Brain microvascular endothelial cell (primary cell): Measurements from ENCODE around the gene MYO15A.

Experiments
- DNase-seq: peaks from one replicate; pipeline ENCODE4 v3.0.0-alpha.2; 2020
- H3K27ac ChIP-seq: fragments of 250-450 bp; sonication (Bioruptor Pico); 2 replicates; pipeline ENCODE4 v1.5.1; 2020; ENCODE audit warnings: mild to moderate bottlenecking, moderate library complexity
- H3K27me3 ChIP-seq: fragments of 250-450 bp; sonication (Bioruptor Pico); replicated peaks from 2 replicates; pipeline ENCODE4 v1.5.1; 2020; ENCODE audit warnings: mild to moderate bottlenecking
- H3K36me3 ChIP-seq: fragments of 250-450 bp; sonication (Bioruptor Pico); replicated peaks from 2 replicates; pipeline ENCODE4 v1.5.1; 2020; ENCODE audit warnings: mild to moderate bottlenecking
- H3K4me3 ChIP-seq: 2 replicates; pipeline ENCODE4 v1.5.1; 2011; ENCODE audit warnings: low read depth, mild to moderate bottlenecking, control low read depth, low read length, moderate library complexity
- CTCF ChIP-seq: IDR thresholded peaks from 2 replicates; pipeline ENCODE4 v1.5.1; 2011; ENCODE audit warnings: low read depth, mild to moderate bottlenecking, moderate library complexity, low read length, control low read depth, inconsistent platforms; ENCODE audit errors: missing control alignments
- in situ Hi-C: cut with HindIII; loops from 2 replicates; pipeline ENCODE4 v1.10.0; 2017; ENCODE audit warnings: low sequenced_read_pairs, low pct_ligation_motif_present

MYO15A gene

GRCh38 chr17:18156976-18157280 lies 48.4 kb downstream of the MYO15A start:
- TF ChIP-seq CTCF, result no peak
- in situ Hi-C loops, result no loop called here
- Histone ChIP-seq H3K27me3 (no peaks in the 10 kb centered on the region), H3K27ac (no peak overlapping the region), H3K36me3 (no peaks in the 10 kb centered on the region), H3K4me3 (no peak overlapping the region)
- DNase-seq, result no peak

- TF ChIP-seq CTCF, result no peak
- in situ Hi-C loops, result no loop called here
- H3K27me3 ChIP-seq, result no peaks in the 10 kb centered on the region
- H3K36me3 ChIP-seq, result no peaks in the 10 kb centered on the region
- no peak for DNase-seq
- H3K4me3 ChIP-seq, result no peak overlapping the region
- no peak overlapping the region for H3K27ac ChIP-seq
Measured at GRCh38 chr17:18157354-18157985, 48.9 kb downstream of the MYO15A start.

GRCh38 chr17:18158022-18158600 lies 49.6 kb downstream of the MYO15A start:
- peak overlapping the region; percentile 49 for H3K4me3 ChIP-seq
- in situ Hi-C loops, result no loop called here
- peak; percentile 86 for DNase-seq
- H3K27ac ChIP-seq, result no peak overlapping the region
- H3K36me3 ChIP-seq, result no peaks in the 10 kb centered on the region
- no peaks in the 10 kb centered on the region for H3K27me3 ChIP-seq
- no peak for TF ChIP-seq CTCF

- Histone ChIP-seq H3K27ac (no peak overlapping the region), H3K27me3 (no peaks in the 10 kb centered on the region), H3K36me3 (no peaks in the 10 kb centered on the region), H3K4me3 (no peak overlapping the region)
- no peak for TF ChIP-seq CTCF
- in situ Hi-C loops, result no loop called here
- DNase-seq, result no peak
Measured at GRCh38 chr17:18159551-18160120, 51.1 kb downstream of the MYO15A start.

GRCh38 chr17:18160128-18160856 lies 51.7 kb downstream of the MYO15A start:
- no peaks in the 10 kb centered on the region for H3K27me3 ChIP-seq
- H3K27ac ChIP-seq, result no peak overlapping the region
- in situ Hi-C loops, result no loop called here
- TF ChIP-seq CTCF, result no peak
- DNase-seq, result no peak
- H3K36me3 ChIP-seq, result no peaks in the 10 kb centered on the region
- H3K4me3 ChIP-seq, result no peak overlapping the region
